ENCODE results near the gene ILKAP. TPM values are rescaled to one million over a fixed set of nuclear protein-coding genes. Genes with fewer than 3 reads are reported as not detected.

ILKAP gene
- total and polyA plus RNA-seq, 2 donors = 22.3 to 67.0 TPM

- Histone ChIP-seq H3K27ac (ENCODE audit: low read depth in 1 of 2, low read length in 1 of 2) (no peak overlapping the region), H3K36me3 (ENCODE audit: control insufficient read depth in 2 of 2, insufficient read depth in 2 of 2, low read length in 1 of 2) (peaks cover 0 to 3% of the 10 kb centered on the region in 2 donors), H3K27me3 (ENCODE audit: control insufficient read depth in 2 of 2, insufficient read depth in 1 of 2, low read length in 1 of 2) (peaks cover 5 to 49% of the 10 kb centered on the region in 2 donors), H3K4me1 (ENCODE audit: control insufficient read depth in 2 of 2, insufficient read depth in 2 of 2, low read length in 2 of 2) (peaks cover 4 to 12% of the 10 kb centered on the region in 2 donors), H3K4me3 (ENCODE audit: low read length in 2 of 2) (peak overlapping the region; percentile 48 to 53), H3K9me3 (ENCODE audit: control insufficient read depth in 2 of 2, insufficient read depth in 1 of 2, low read length in 1 of 2) (peaks cover 0 to 12% of the 10 kb centered on the region in 2 donors)
- peak in 8 of 9 donors; percentile 28 to 84 (median 70) for DNase-seq (ENCODE audit: low read depth in 6 of 9, low spot score in 9 of 9)
- 3% methylated on average over 46 of the region's 46 CpGs for WGBS
Observed at GRCh38 chr2:238231251-238231793, 27.8 kb upstream of the ILKAP start.

GRCh38 chr2:238230699-238231098 is 27.2 kb upstream of the ILKAP start:
- DNase-seq (ENCODE audit: low read depth in 6 of 9, low spot score in 9 of 9) = no peak
- Histone ChIP-seq H3K4me3 (ENCODE audit: low read length in 2 of 2) (peak overlapping the region; percentile 48 to 53), H3K36me3 (ENCODE audit: control insufficient read depth in 2 of 2, insufficient read depth in 2 of 2, low read length in 1 of 2) (peaks cover 0 to 3% of the 10 kb centered on the region in 2 donors), H3K27ac (ENCODE audit: low read depth in 1 of 2, low read length in 1 of 2) (no peak overlapping the region), H3K9me3 (ENCODE audit: control insufficient read depth in 2 of 2, insufficient read depth in 1 of 2, low read length in 1 of 2) (peaks cover 0 to 12% of the 10 kb centered on the region in 2 donors), H3K27me3 (ENCODE audit: control insufficient read depth in 2 of 2, insufficient read depth in 1 of 2, low read length in 1 of 2) (peaks cover 3 to 43% of the 10 kb centered on the region in 2 donors), H3K4me1 (ENCODE audit: control insufficient read depth in 2 of 2, insufficient read depth in 2 of 2, low read length in 2 of 2) (peaks cover 4 to 12% of the 10 kb centered on the region in 2 donors)
- 87% methylated on average over 5 of the region's 5 CpGs for WGBS

GRCh38 chr2:238228700-238229099 is 25.2 kb upstream of the ILKAP start:
- H3K4me3 ChIP-seq (ENCODE audit: low read length in 2 of 2) = no peak overlapping the region
- peaks cover 0 to 28% of the 10 kb centered on the region in 2 donors for H3K27me3 ChIP-seq (ENCODE audit: control insufficient read depth in 2 of 2, insufficient read depth in 1 of 2, low read length in 1 of 2)
- H3K9me3 ChIP-seq (ENCODE audit: control insufficient read depth in 2 of 2, insufficient read depth in 1 of 2, low read length in 1 of 2) = peaks cover 0 to 12% of the 10 kb centered on the region in 2 donors
- peaks cover 4 to 8% of the 10 kb centered on the region in 2 donors for H3K4me1 ChIP-seq (ENCODE audit: control insufficient read depth in 2 of 2, insufficient read depth in 2 of 2, low read length in 2 of 2)
- no peak for DNase-seq (ENCODE audit: low read depth in 6 of 9, low spot score in 9 of 9)
- no peak overlapping the region for H3K27ac ChIP-seq (ENCODE audit: low read depth in 1 of 2, low read length in 1 of 2)
- peaks cover 0 to 6% of the 10 kb centered on the region in 2 donors for H3K36me3 ChIP-seq (ENCODE audit: control insufficient read depth in 2 of 2, insufficient read depth in 2 of 2, low read length in 1 of 2)
- 97% methylated on average over 4 of the region's 4 CpGs for WGBS

DNA sequence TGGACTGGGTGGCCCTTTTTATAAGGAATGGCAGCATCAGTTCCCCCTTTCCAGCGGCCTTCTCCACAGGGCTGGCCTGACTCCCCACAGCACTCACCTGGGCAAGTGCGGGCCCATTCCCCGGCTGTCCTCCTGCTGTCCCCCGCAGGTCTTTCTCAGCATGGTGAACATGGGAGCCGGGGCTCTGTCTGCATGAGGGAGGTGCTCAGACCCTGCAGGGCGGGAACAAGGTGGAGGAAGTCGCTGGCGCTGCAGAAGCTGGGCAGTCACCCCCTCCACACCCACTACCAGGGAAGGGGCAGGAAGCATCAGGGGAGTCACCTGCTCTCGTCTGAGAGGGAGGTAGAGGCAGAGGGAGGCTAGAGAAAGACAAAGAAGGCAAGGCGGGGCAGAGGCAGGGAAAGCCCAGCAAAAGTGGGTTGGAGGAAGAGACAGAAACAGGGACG is 24.1 kb upstream of the ILKAP start:
- no peak overlapping the region for H3K4me3 ChIP-seq (ENCODE audit: low read length in 2 of 2)
- no peak for DNase-seq (ENCODE audit: low read depth in 6 of 9, low spot score in 9 of 9)
- H3K4me1 ChIP-seq (ENCODE audit: control insufficient read depth in 2 of 2, insufficient read depth in 2 of 2, low read length in 2 of 2) = peaks cover 4 to 8% of the 10 kb centered on the region in 2 donors
- H3K9me3 ChIP-seq (ENCODE audit: control insufficient read depth in 2 of 2, insufficient read depth in 1 of 2, low read length in 1 of 2) = peaks cover 0 to 10% of the 10 kb centered on the region in 2 donors
- peaks cover 0 to 6% of the 10 kb centered on the region in 2 donors for H3K36me3 ChIP-seq (ENCODE audit: control insufficient read depth in 2 of 2, insufficient read depth in 2 of 2, low read length in 1 of 2)
- 93% methylated on average over 11 of the region's 11 CpGs for WGBS
- peaks cover 0 to 27% of the 10 kb centered on the region in 2 donors for H3K27me3 ChIP-seq (ENCODE audit: control insufficient read depth in 2 of 2, insufficient read depth in 1 of 2, low read length in 1 of 2)
- H3K27ac ChIP-seq (ENCODE audit: low read depth in 1 of 2, low read length in 1 of 2) = no peak overlapping the region

GRCh38 chr2:238226698-238227586 is 23.4 kb upstream of the ILKAP start:
- peaks cover 4 to 8% of the 10 kb centered on the region in 2 donors for H3K4me1 ChIP-seq (ENCODE audit: control insufficient read depth in 2 of 2, insufficient read depth in 2 of 2, low read length in 2 of 2)

DNA sequence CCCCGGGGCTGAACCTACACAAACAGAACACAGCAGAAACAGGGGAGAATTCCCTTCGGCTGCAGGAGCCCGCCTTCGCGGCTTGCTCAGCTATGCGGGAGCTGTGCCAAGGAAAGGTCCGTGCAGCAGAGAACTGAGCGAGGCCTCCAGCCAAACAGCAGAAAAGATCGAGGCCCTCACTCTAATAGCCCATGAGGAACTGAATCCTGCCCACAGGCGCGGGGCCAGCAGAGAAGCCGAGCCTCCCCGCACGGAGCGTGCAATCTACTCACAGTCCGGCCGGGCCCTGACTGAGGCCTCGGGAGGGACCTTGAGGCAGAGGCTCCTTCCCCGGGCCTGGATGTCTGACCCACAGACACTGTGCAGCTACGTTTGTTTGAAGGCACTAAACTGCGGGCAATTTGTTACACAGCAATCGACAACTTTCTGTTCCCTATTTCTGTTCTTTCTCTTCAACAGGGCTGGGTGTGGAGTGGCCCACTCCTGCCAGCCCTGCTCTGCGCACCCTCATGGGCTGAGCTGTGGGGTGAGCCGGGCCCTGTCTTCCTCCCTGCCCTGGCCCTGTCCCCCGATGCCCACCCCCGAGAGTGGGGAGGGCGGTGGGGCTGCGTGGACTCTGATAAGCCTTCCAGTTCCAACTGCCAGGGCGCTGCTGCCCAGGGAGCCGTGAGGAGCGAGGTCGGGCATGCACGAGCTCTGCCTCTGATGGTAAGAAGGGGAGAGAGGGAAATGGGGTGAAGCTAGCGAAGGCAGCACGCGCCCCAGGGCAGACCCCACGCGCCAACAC is 22.6 kb upstream of the ILKAP start:
- Histone ChIP-seq H3K9me3 (ENCODE audit: control insufficient read depth in 2 of 2, insufficient read depth in 1 of 2, low read length in 1 of 2) (peaks cover 0 to 1% of the 10 kb centered on the region in 2 donors), H3K4me3 (ENCODE audit: low read length in 2 of 2) (no peak overlapping the region), H3K27ac (ENCODE audit: low read depth in 1 of 2, low read length in 1 of 2) (no peak overlapping the region), H3K36me3 (ENCODE audit: control insufficient read depth in 2 of 2, insufficient read depth in 2 of 2, low read length in 1 of 2) (peaks cover 0 to 6% of the 10 kb centered on the region in 2 donors), H3K27me3 (ENCODE audit: control insufficient read depth in 2 of 2, insufficient read depth in 1 of 2, low read length in 1 of 2) (peaks cover 0 to 13% of the 10 kb centered on the region in 2 donors), H3K4me1 (ENCODE audit: control insufficient read depth in 2 of 2, insufficient read depth in 2 of 2, low read length in 2 of 2) (peaks cover 4% of the 10 kb centered on the region in 2 donors)
- no peak for DNase-seq (ENCODE audit: low read depth in 6 of 9, low spot score in 9 of 9)
- WGBS = 96% methylated on average over 38 of the region's 38 CpGs

More at GRCh38 chr2:238226698-238227586, 23.4 kb upstream of the ILKAP start:
- Histone ChIP-seq H3K36me3 (ENCODE audit: control insufficient read depth in 2 of 2, insufficient read depth in 2 of 2, low read length in 1 of 2) (peaks cover 0 to 6% of the 10 kb centered on the region in 2 donors), H3K27ac (ENCODE audit: low read depth in 1 of 2, low read length in 1 of 2) (no peak overlapping the region), H3K27me3 (ENCODE audit: control insufficient read depth in 2 of 2, insufficient read depth in 1 of 2, low read length in 1 of 2) (peaks cover 0 to 21% of the 10 kb centered on the region in 2 donors), H3K9me3 (ENCODE audit: control insufficient read depth in 2 of 2, insufficient read depth in 1 of 2, low read length in 1 of 2) (peaks cover 0 to 8% of the 10 kb centered on the region in 2 donors), H3K4me3 (ENCODE audit: low read length in 2 of 2) (no peak overlapping the region)
- 98% methylated on average over 8 of the region's 8 CpGs for WGBS
- no peak for DNase-seq (ENCODE audit: low read depth in 6 of 9, low spot score in 9 of 9)

- no peak for DNase-seq (ENCODE audit: low read depth in 6 of 9, low spot score in 9 of 9)
- Histone ChIP-seq H3K9me3 (ENCODE audit: control insufficient read depth in 2 of 2, insufficient read depth in 1 of 2, low read length in 1 of 2) (no peaks in the 10 kb centered on the region), H3K4me1 (ENCODE audit: control insufficient read depth in 2 of 2, insufficient read depth in 2 of 2, low read length in 2 of 2) (no peaks in the 10 kb centered on the region), H3K36me3 (ENCODE audit: control insufficient read depth in 2 of 2, insufficient read depth in 2 of 2, low read length in 1 of 2) (peaks cover 0 to 6% of the 10 kb centered on the region in 2 donors), H3K4me3 (ENCODE audit: low read length in 2 of 2) (no peak overlapping the region), H3K27me3 (ENCODE audit: control insufficient read depth in 2 of 2, insufficient read depth in 1 of 2, low read length in 1 of 2) (peaks cover 0 to 3% of the 10 kb centered on the region in 2 donors), H3K27ac (ENCODE audit: low read depth in 1 of 2, low read length in 1 of 2) (no peak overlapping the region)
- WGBS = 98% methylated on average over 13 of the region's 13 CpGs
Observed at GRCh38 chr2:238225121-238225520, 21.6 kb upstream of the ILKAP start.

DNA sequence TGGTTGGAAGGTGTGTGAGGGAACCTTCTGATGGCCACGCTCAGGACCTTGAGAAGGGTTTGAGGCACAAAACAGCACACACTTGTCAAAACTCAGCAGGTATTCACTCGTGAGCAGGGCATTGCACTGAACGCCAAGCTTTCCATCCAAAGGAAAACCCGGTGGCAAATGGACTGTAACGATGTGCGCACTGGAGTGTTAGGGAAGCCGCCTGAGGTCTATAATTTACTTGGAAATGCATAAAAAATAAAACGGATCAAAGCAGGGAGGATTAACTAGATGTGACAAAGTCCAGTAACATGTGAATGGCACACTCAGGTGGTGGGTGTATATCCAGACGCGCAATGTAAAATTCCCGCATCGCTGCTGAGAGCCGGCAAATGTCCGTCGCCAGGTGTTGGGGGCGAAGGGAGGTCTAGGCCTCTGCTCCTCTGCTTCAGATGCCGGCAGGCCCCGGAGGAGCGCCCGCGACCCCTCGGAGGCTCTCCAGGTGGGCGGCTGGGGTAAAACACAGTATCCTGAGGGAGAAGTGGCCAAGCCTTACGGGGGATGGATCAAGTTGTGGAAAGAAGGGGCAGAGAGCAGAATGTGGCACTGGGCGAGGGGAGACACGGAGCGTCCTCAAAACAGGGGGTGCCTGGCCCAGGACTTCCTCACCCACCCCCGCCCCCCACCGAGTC is 21.0 kb upstream of the ILKAP start:
- H3K4me3 ChIP-seq (ENCODE audit: low read length in 2 of 2) = no peak overlapping the region
- no peak overlapping the region for H3K27ac ChIP-seq (ENCODE audit: low read depth in 1 of 2, low read length in 1 of 2)
- no peaks in the 10 kb centered on the region for H3K9me3 ChIP-seq (ENCODE audit: control insufficient read depth in 2 of 2, insufficient read depth in 1 of 2, low read length in 1 of 2)
- WGBS = 98% methylated on average over 29 of the region's 29 CpGs
- peaks cover 0 to 6% of the 10 kb centered on the region in 2 donors for H3K36me3 ChIP-seq (ENCODE audit: control insufficient read depth in 2 of 2, insufficient read depth in 2 of 2, low read length in 1 of 2)
- H3K4me1 ChIP-seq (ENCODE audit: control insufficient read depth in 2 of 2, insufficient read depth in 2 of 2, low read length in 2 of 2) = no peaks in the 10 kb centered on the region
- H3K27me3 ChIP-seq (ENCODE audit: control insufficient read depth in 2 of 2, insufficient read depth in 1 of 2, low read length in 1 of 2) = no peaks in the 10 kb centered on the region
- no peak for DNase-seq (ENCODE audit: low read depth in 6 of 9, low spot score in 9 of 9)

Measured in thymus (tissue), 11 donors.